ENCODE results near the gene CENPO. TPM values are rescaled to one million over a fixed set of nuclear protein-coding genes. Genes with fewer than 3 reads are reported as not detected.

Gene CENPO
- total RNA-seq, 1 experiment from 2014 or later: 39.3 TPM

- Histone ChIP-seq H3K9me3 (ENCODE audit: control insufficient read depth, insufficient read depth, low read depth, low read length) (no peaks in the 10 kb centered on the region), H3K4me3 (ENCODE audit: low read depth in 2 of 2, low read length in 2 of 2) (no peak overlapping the region), H3K27me3 (ENCODE audit: control insufficient read depth, insufficient read depth, low read length) (no peaks in the 10 kb centered on the region), H3K36me3 (ENCODE audit: control insufficient read depth, insufficient read depth, low read length) (no peaks in the 10 kb centered on the region), H3K4me1 (ENCODE audit: control insufficient read depth, insufficient read depth, low read length) (no peaks in the 10 kb centered on the region), H3K27ac (ENCODE audit: low read length) (no peak overlapping the region)
- in situ Hi-C loops (cut with HindIII; ENCODE audit: low pct_unique_long_range_greater_than_20kb, low sequenced_read_pairs): no loop called here
- BruUV-seq (replicated peaks): no TSS peak
- intact Hi-C loops (cut with micrococcal nuclease; ENCODE audit: unreplicated experiment): no loop called here
- ATAC-seq: no peak
- POLR2A ChIA-PET: no interaction called here
- no peak for TF ChIP-seq POLR2AphosphoS5 (IDR thresholded peaks at IDR 0.05; ENCODE audit: low read depth, low read length)
- TF ChIP-seq CTCF (IDR thresholded peaks at IDR 0.05): no peak
- no peak for TF ChIP-seq TCF7L2 (IDR thresholded peaks at IDR 0.05; ENCODE audit: low read depth, low read length)
- no peak for TF ChIP-seq REST (IDR thresholded peaks at IDR 0.05; ENCODE audit: insufficient read depth in 1 of 2, low read depth in 2 of 2, low read length in 1 of 2)
- TF ChIP-seq SIN3A (IDR thresholded peaks at IDR 0.05; ENCODE audit: borderline replicate concordance, insufficient read depth, low read depth, low read length): no peak
- no peak for DNase-seq (ENCODE audit: low read depth, low spot score)
- CTCF ChIA-PET: no interaction called here
Measured at GRCh38 chr2:24856791-24857211, 63.6 kb downstream of the CENPO start.

DNA sequence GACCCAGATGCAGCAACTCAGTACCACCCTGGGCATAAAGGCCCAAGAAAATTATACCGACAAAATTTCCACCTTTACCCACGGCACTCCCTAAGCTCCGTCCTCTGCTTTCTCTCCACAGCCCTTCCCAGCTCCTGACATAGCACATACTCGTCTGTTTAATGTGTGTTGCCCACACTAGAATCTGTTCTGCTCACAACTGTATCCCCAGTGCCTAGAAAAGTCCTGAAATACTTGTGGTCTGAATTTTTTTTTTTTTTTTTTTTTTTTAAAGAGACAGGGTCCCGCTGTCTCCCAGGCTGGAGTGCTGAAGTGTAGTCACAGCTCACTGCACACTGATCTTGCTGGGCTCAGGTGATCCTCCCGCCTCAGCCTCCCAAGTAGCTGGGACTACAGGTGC lies 64.5 kb downstream of the CENPO start:
- ChIA-PET POLR2A (no interaction called here), CTCF (no interaction called here)
- no peaks in the 10 kb centered on the region for H3K9me3 ChIP-seq (ENCODE audit: control insufficient read depth, insufficient read depth, low read depth, low read length)
- in situ Hi-C loops (cut with HindIII; ENCODE audit: low pct_unique_long_range_greater_than_20kb, low sequenced_read_pairs) (no loop called here), intact Hi-C loops (cut with micrococcal nuclease; ENCODE audit: unreplicated experiment) (no loop called here)
- H3K27me3 ChIP-seq (ENCODE audit: control insufficient read depth, insufficient read depth, low read length): no peaks in the 10 kb centered on the region
- no peak overlapping the region for H3K4me3 ChIP-seq (ENCODE audit: low read depth in 2 of 2, low read length in 2 of 2)
- H3K36me3 ChIP-seq (ENCODE audit: control insufficient read depth, insufficient read depth, low read length): no peaks in the 10 kb centered on the region
- no TSS peak for BruUV-seq (replicated peaks)
- no peak for DNase-seq (ENCODE audit: low read depth, low spot score)
- H3K27ac ChIP-seq (ENCODE audit: low read length): no peak overlapping the region
- no peak for ATAC-seq
- no peaks in the 10 kb centered on the region for H3K4me1 ChIP-seq (ENCODE audit: control insufficient read depth, insufficient read depth, low read length)
- no peak for TF ChIP-seq TCF7L2 (IDR thresholded peaks at IDR 0.05; ENCODE audit: low read depth, low read length)
- TF ChIP-seq CTCF (IDR thresholded peaks at IDR 0.05): no peak
- no peak for TF ChIP-seq REST (IDR thresholded peaks at IDR 0.05; ENCODE audit: insufficient read depth in 1 of 2, low read depth in 2 of 2, low read length in 1 of 2)
- no peak for TF ChIP-seq POLR2AphosphoS5 (IDR thresholded peaks at IDR 0.05; ENCODE audit: low read depth, low read length)
- no peak for TF ChIP-seq SIN3A (IDR thresholded peaks at IDR 0.05; ENCODE audit: borderline replicate concordance, insufficient read depth, low read depth, low read length)
